ENCODE measurements around the gene SYNJ2. TPM values are rescaled to one million over a fixed set of nuclear protein-coding genes. Genes with fewer than 3 reads are reported as not detected.

Gene SYNJ2
- total RNA-seq, 1 experiment from 2014 or later: 24.5 TPM

GRCh38 chr6:158073776-158074175 is 92.1 kb downstream of the SYNJ2 start:
- Mint-ChIP-seq H3K4me3 (no peak overlapping the region), H3K27ac (0 out of 7 replicates have a peak overlapping the region, but pooled peaks of 1 of the 3 experiments have one; percentile 57), H3K4me1 (peaks cover 4 to 11% of the 10 kb centered on the region in 2 experiments), H3K9me3 (no peaks in the 10 kb centered on the region), H3K27me3 (ENCODE audit: low read depth) (no peaks in the 10 kb centered on the region), H3K36me3 (ENCODE audit: insufficient read depth in 1 of 3, low read depth in 3 of 3) (peaks cover 10 to 72% (median 10%) of the 10 kb centered on the region in 3 experiments; a peak in 6 of 7 replicates)
- no peak overlapping the region for H2BK15ac ChIP-seq (ENCODE audit: low read depth, low read length)
- no peak overlapping the region for H3K23ac ChIP-seq (ENCODE audit: insufficient read length, low read depth, low read length)
- H3K23me2 ChIP-seq (ENCODE audit: insufficient read length, low read depth, low read length, poor library complexity, severe bottlenecking): no peaks in the 10 kb centered on the region
- no peak overlapping the region for H2BK20ac ChIP-seq (ENCODE audit: low read depth, low read length, poor library complexity, severe bottlenecking)
- no peak overlapping the region for H3K27ac ChIP-seq (ENCODE audit: insufficient read length, low read depth, low read length)
- no peak overlapping the region for H2BK120ac ChIP-seq (ENCODE audit: low read depth, low read length, poor library complexity, severe bottlenecking)
- H3K79me1 ChIP-seq (ENCODE audit: insufficient read depth, low read depth, low read length, poor library complexity, severe bottlenecking): no peaks in the 10 kb centered on the region
- H3K4me2 ChIP-seq (ENCODE audit: insufficient read depth, insufficient read length, low read length): no peak overlapping the region
- H3K4ac ChIP-seq (ENCODE audit: low read depth, low read length): no peak overlapping the region
- WGBS (ENCODE audit: extremely low coverage, insufficient read length, low lambda C conversion rate): no CpG with 5 or more reads among the region's 3 CpGs
- H3K14ac ChIP-seq (ENCODE audit: insufficient read depth, low read length): no peak overlapping the region
- no peak overlapping the region for H4K5ac ChIP-seq (ENCODE audit: insufficient read length, low read depth, low read length)
- H3K79me2 ChIP-seq (ENCODE audit: insufficient read depth, low read length): no peaks in the 10 kb centered on the region
- H3K18ac ChIP-seq (ENCODE audit: insufficient read length, low read depth, low read length): no peak overlapping the region
- H4K8ac ChIP-seq (replicated peaks; ENCODE audit: insufficient read length, low read depth, low read length): no peak overlapping the region
- H3K27me3 ChIP-seq (ENCODE audit: insufficient read depth, low read length): no peaks in the 10 kb centered on the region
- H3K4me1 ChIP-seq (ENCODE audit: insufficient read depth, low read length): no peaks in the 10 kb centered on the region
- no peak for DNase-seq
- no peaks in the 10 kb centered on the region for H4K20me1 ChIP-seq (ENCODE audit: control insufficient read depth, insufficient read depth, insufficient read length)
- no peak overlapping the region for H3K56ac ChIP-seq (ENCODE audit: insufficient read length, low read depth, low read length)
- H3K9me3 ChIP-seq (ENCODE audit: control insufficient read depth, low read depth, low read length): no peaks in the 10 kb centered on the region
- H3K9ac ChIP-seq (ENCODE audit: extremely low read depth, insufficient read length, low read length): no peak overlapping the region
- no peak overlapping the region for H2BK12ac ChIP-seq (ENCODE audit: insufficient read length, low read depth, low read length)
- no peak overlapping the region for H2BK5ac ChIP-seq (ENCODE audit: insufficient read length, low read length)
- no peak overlapping the region for H3T11ph ChIP-seq (ENCODE audit: low read length)
- H2AFZ ChIP-seq (ENCODE audit: low read length): no peak overlapping the region
- H4K91ac ChIP-seq (ENCODE audit: insufficient read length, low read depth, low read length): no peak overlapping the region
- H2AK5ac ChIP-seq (ENCODE audit: insufficient read length, low read length): no peak overlapping the region
- no peak for TF ChIP-seq CTCF (conservative IDR thresholded peaks at IDR 0.05)
